IMR-90 (cell line): Measurements from ENCODE around the gene MNT. TPM values are rescaled to one million over a fixed set of nuclear protein-coding genes. Genes with fewer than 3 reads are reported as not detected.

Experiments used
- ATAC-seq: fragments of 200-7000 bp; cut with Tn5 transposase; 2 replicates; pipeline ENCODE4 v1.9.1; 2020; ENCODE audit warnings: low read depth, mild to moderate bottlenecking, moderate library complexity
- BruUV-seq: library from RNA; stranded (reverse); fragments of 400-500 nt; replicated peaks from 2 replicates; lab custom pipeline; 2021; lab: Mats Ljungman, UMichigan
- CTCF ChIA-PET: fragments of 300-600 bp; formaldehyde crosslinking; extraction: SDS; loops from one replicate; lab custom pipeline; 2021; ENCODE audit warnings: antibody characterized with exemption; lab: Yijun Ruan, JAX
- POLR2A ChIA-PET: fragments of 300-600 bp; sonication (Branson Sonifier 250); formaldehyde crosslinking; loops from one replicate; lab custom pipeline; 2022; ENCODE audit warnings: antibody characterized with exemption; ENCODE audit not compliant: unreplicated experiment; lab: Charles Lee
- DNase-seq: peaks from one replicate; pipeline ENCODE4 v3.0.0; 2013
- H2AFZ ChIP-seq: replicated peaks from 2 replicates; pipeline ENCODE3; 2013; ENCODE audit warnings: low read length, mild to moderate bottlenecking; ENCODE audit not compliant: poor library complexity
- H2AK5ac ChIP-seq: 2 replicates; pipeline ENCODE4 v1.6.1; 2013; ENCODE audit warnings: low read depth, low read length, inconsistent platforms
- H2AK9ac ChIP-seq: replicated peaks from 2 replicates; pipeline ENCODE3; 2013; ENCODE audit warnings: mild to moderate bottlenecking, low read depth, low read length, moderate library complexity; ENCODE audit not compliant: poor library complexity
- H2BK120ac ChIP-seq: 2 replicates; pipeline ENCODE4 v1.6.1; 2013; ENCODE audit warnings: low read depth, low read length, inconsistent platforms
- H2BK15ac ChIP-seq: 3 replicates; pipeline ENCODE4 v1.6.1; 2013; ENCODE audit warnings: low read depth, low read length, inconsistent platforms
- H2BK20ac ChIP-seq: 2 replicates; pipeline ENCODE4 v1.6.1; 2013; ENCODE audit warnings: low read depth, mild to moderate bottlenecking, inconsistent platforms, low read length, moderate library complexity
- H2BK5ac ChIP-seq: 2 replicates; pipeline ENCODE4 v1.6.1; 2013; ENCODE audit warnings: mild to moderate bottlenecking, low read depth, low read length, inconsistent platforms; ENCODE audit not compliant: poor library complexity, severe bottlenecking
- H3K14ac ChIP-seq: replicated peaks from 2 replicates; pipeline ENCODE4 v1.6.1; 2013; ENCODE audit warnings: low read depth, low read length, inconsistent platforms
- H3K18ac ChIP-seq: 2 replicates; pipeline ENCODE4 v1.6.1; 2013; ENCODE audit warnings: low read depth, low read length, control low read depth
- H3K23ac ChIP-seq: 2 replicates; pipeline ENCODE4 v1.6.1; 2013; ENCODE audit warnings: low read depth, low read length, inconsistent platforms
- H3K27ac ChIP-seq: 2 replicates; pipeline ENCODE4 v1.5.1; 2013; ENCODE audit warnings: mild to moderate bottlenecking, control low read depth, low read length; ENCODE audit not compliant: insufficient read depth
- H3K27me3 ChIP-seq: 2 replicates; pipeline ENCODE4 v1.6.1; 2013; ENCODE audit warnings: low read length; ENCODE audit not compliant: control insufficient read depth, insufficient read depth
- H3K36me3 ChIP-seq: 2 replicates; pipeline ENCODE4 v1.6.1; 2013; ENCODE audit warnings: low read length, mixed read lengths; ENCODE audit not compliant: control insufficient read depth, insufficient read depth
- H3K4ac ChIP-seq: 2 replicates; pipeline ENCODE4 v1.6.1; 2013; ENCODE audit warnings: low read depth, low read length, inconsistent platforms
- H3K4me1 ChIP-seq: 2 replicates; pipeline ENCODE4 v1.6.1; 2013; ENCODE audit warnings: low read length, mixed read lengths; ENCODE audit not compliant: control insufficient read depth, insufficient read depth
- H3K4me2 ChIP-seq: 2 replicates; pipeline ENCODE4 v1.6.1; 2013; ENCODE audit warnings: low read depth, mild to moderate bottlenecking, control low read depth, low read length, moderate library complexity
- H3K4me3 ChIP-seq: 2 replicates; pipeline ENCODE4 v1.5.1; 2013; ENCODE audit warnings: low read depth, mild to moderate bottlenecking, control low read depth, low read length, moderate library complexity; ENCODE audit not compliant: insufficient read depth
- H3K56ac ChIP-seq: 2 replicates; pipeline ENCODE4 v1.6.1; 2013; ENCODE audit warnings: low read length, inconsistent platforms; ENCODE audit not compliant: insufficient read depth; ENCODE audit errors: extremely low read depth
- H3K79me1 ChIP-seq, 2 experiments: 2 replicates each; pipeline ENCODE4 v1.6.1; 2013; ENCODE audit warnings: low read length in 2 of 2, inconsistent platforms in 1 of 2, low read depth in 1 of 2
- H3K9ac ChIP-seq: 2 replicates; pipeline ENCODE4 v1.6.1; 2013; ENCODE audit warnings: low read depth, low read length, control low read depth
- H3K9me1 ChIP-seq: 2 replicates; pipeline ENCODE4 v1.6.1; 2013; ENCODE audit warnings: low read length, inconsistent platforms; ENCODE audit not compliant: insufficient read depth
- H3K9me3 ChIP-seq: 2 replicates; pipeline ENCODE4 v1.6.1; 2013; ENCODE audit warnings: low read length; ENCODE audit not compliant: control insufficient read depth, insufficient read depth
- H4K20me1 ChIP-seq: 2 replicates; pipeline ENCODE4 v1.6.1; 2013; ENCODE audit warnings: low read length, inconsistent platforms; ENCODE audit not compliant: insufficient read depth
- H4K5ac ChIP-seq: 2 replicates; pipeline ENCODE4 v1.6.1; 2013; ENCODE audit warnings: mild to moderate bottlenecking, low read depth, low read length, control low read depth
- H4K8ac ChIP-seq, 2 experiments: 2 replicates each; pipeline ENCODE4 v1.6.1; 2013; ENCODE audit warnings: low read depth in 2 of 2, low read length in 2 of 2, control low read depth in 1 of 2, inconsistent platforms in 1 of 2
- H4K91ac ChIP-seq: 2 replicates; pipeline ENCODE4 v1.6.1; 2013; ENCODE audit warnings: low read depth, low read length, inconsistent platforms; ENCODE audit not compliant: insufficient read depth
- BHLHE40 ChIP-seq: fragments of 150-350 bp; IDR thresholded peaks from 2 replicates; pipeline ENCODE4 v1.6.1; 2016; ENCODE audit warnings: mild to moderate bottlenecking, low read depth, low read length
- CHD1 ChIP-seq: IDR thresholded peaks from 2 replicates; pipeline ENCODE4 v1.6.1; 2012; ENCODE audit warnings: low read depth, low read length, improper control_type of control experiment
- MXI1 ChIP-seq: IDR thresholded peaks from 2 replicates; pipeline ENCODE4 v1.6.1; 2012; ENCODE audit warnings: low read depth, mild to moderate bottlenecking, low read length, moderate library complexity, borderline replicate concordance
- RCOR1 ChIP-seq: IDR thresholded peaks from 2 replicates; pipeline ENCODE4 v1.6.1; 2012; ENCODE audit warnings: mild to moderate bottlenecking, low read length, improper control_type of control experiment; ENCODE audit not compliant: insufficient replicate concordance
- WGBS, 2 experiments: methylation state at CpG; one replicate each; pipeline versions ENCODE4 v1.1.5 to v1.1.7; 2013; ENCODE audit warnings: missing lambda C conversion rate in 2 of 2; ENCODE audit not compliant: insufficient read length in 1 of 2; ENCODE audit errors: extremely low coverage in 2 of 2; 5-methylcytosine and 5-hydroxymethylcytosine counted together
- dilution Hi-C: fragments of 300-500 bp; cut with HindIII; formaldehyde crosslinking; loops from one replicate; pipeline ENCODE4 v1.14.3; 2018; ENCODE audit warnings: low sequenced_read_pairs; ENCODE audit not compliant: unreplicated experiment
- in situ Hi-C: fragments of 300-500 bp; cut with MboI; formaldehyde crosslinking; loops from 3 replicates; pipeline ENCODE4 v1.14.3; 2019; ENCODE audit warnings: low sequenced_read_pairs, inconsistent platforms, mixed read lengths
- intact Hi-C: fragments of 100-400 bp; cut with micrococcal nuclease; formaldehyde crosslinking; loops from 2 replicates; pipeline ENCODE4 v1.10.0; 2022
- polyA plus RNA-seq, 3 experiments: library from polyadenylated mRNA; depleted of rRNA; stranded (reverse); fragments of >200 nt; gene quantifications; 2 replicates each; pipeline ENCODE4 v1.2.3, GENCODE V29; 2012; ENCODE audit warnings: low replicate concordance in 1 of 3
- total RNA-seq: library from RNA; depleted of rRNA; stranded (reverse); fragments of >200 nt; gene quantifications from 2 replicates; pipeline ENCODE4 v1.2.3, GENCODE V29; 2012

MNT gene
- total and polyA plus RNA-seq, 2 of the 4 experiments (the other 2 are of a cell fraction), result 1.4 to 8.3 TPM

- Histone ChIP-seq H3K4ac (peak overlapping the region; percentile 78), H2AFZ (no peak overlapping the region), H3K79me1 (peaks cover 12 to 49% of the 10 kb centered on the region in 2 experiments; a peak in 3 of 4 replicates), H2AK9ac (no peak overlapping the region), H3K36me3 (no peaks in the 10 kb centered on the region), H3K18ac (no peak overlapping the region), H3K56ac (no peak overlapping the region), H3K4me2 (no peak overlapping the region), H3K4me1 (peaks cover 40% of the 10 kb centered on the region), H4K8ac (no peak overlapping the region; a peak in 1 of 4 replicates), H3K9ac (no peak overlapping the region), H3K9me3 (no peaks in the 10 kb centered on the region), H3K27me3 (no peaks in the 10 kb centered on the region), H3K4me3 (no peak overlapping the region), H3K14ac (peak overlapping the region; percentile 14; the same call in 1 of the 2 replicates), H4K91ac (peak overlapping the region; percentile 13; the same call in 1 of the 2 replicates), H3K27ac (peak overlapping the region; percentile 3; the same call in 1 of the 2 replicates), H4K20me1 (peaks cover 13% of the 10 kb centered on the region; the same call in 1 of the 2 replicates), H2BK15ac (peak overlapping the region; percentile 13; the same call in 1 of the 3 replicates), H2BK20ac (0 out of 2 replicates have a peak overlapping the region, but pooled peaks have one; percentile 35), H3K9me1 (peaks cover 36% of the 10 kb centered on the region), H2AK5ac (peak overlapping the region; percentile 26; the same call in 1 of the 2 replicates), H2BK5ac (no peak overlapping the region), H4K5ac (no peak overlapping the region), H3K23ac (peak overlapping the region; percentile 33; the same call in 1 of the 2 replicates), H2BK120ac (peak overlapping the region; percentile 35)
- in situ Hi-C loops, result no loop called here
- DNase-seq (no peak), ATAC-seq (no peak)
- no CpG with 5 or more reads among the region's 4 CpGs for WGBS, 2 experiments
- ChIA-PET CTCF (no interaction called here), POLR2A (interaction anchor here (0.5 to 0.6 kb wide), 2 partner anchors 9 to 71 kb away, joined by 4 to 9 read pairs; no protein-coding TSS in a partner anchor)
- intact Hi-C loops, result no loop called here
- BruUV-seq, result no TSS peak
- dilution Hi-C loops, result no loop called here
- no peak for TF ChIP-seq MXI1
- no peak for TF ChIP-seq BHLHE40
- TF ChIP-seq CHD1, result no peak
- no peak for TF ChIP-seq RCOR1
Measured at GRCh38 chr17:2403044-2403443, 2.2 kb upstream of the MNT start.
